ENCODE results near the gene SLC22A12. TPM values are rescaled to one million over a fixed set of nuclear protein-coding genes. Genes with fewer than 3 reads are reported as not detected.

The SLC22A12 gene
- total and polyA plus RNA-seq, 2 of the 8 experiments (the other 6 are each of a cell fraction or from before 2014, with no cell fraction given), result not detected

- no peak for TF ChIP-seq RNF2 (IDR thresholded peaks at IDR 0.05; ENCODE audit: borderline replicate concordance, low read depth, low read length, missing control alignments, poor library complexity, severe bottlenecking)
- no peak for TF ChIP-seq GTF2F1 (IDR thresholded peaks at IDR 0.05; ENCODE audit: borderline replicate concordance, low read depth, low read length)
- TF ChIP-seq RFX5 (IDR thresholded peaks at IDR 0.05; ENCODE audit: borderline replicate concordance, low read depth, low read length), result no peak
- TF ChIP-seq POLR2AphosphoS5 (IDR thresholded peaks at IDR 0.05; ENCODE audit: low read depth, low read length), result no peak
- TF ChIP-seq SP4 (IDR thresholded peaks at IDR 0.05; ENCODE audit: low read length), result no peak
- no peak for TF ChIP-seq BCL11A (IDR thresholded peaks at IDR 0.05; ENCODE audit: low read depth in 2 of 2, low read length in 2 of 2)
Observed at GRCh38 chr11:64580412-64580811, 10.6 kb upstream of the SLC22A12 start (continued).

All from H1 (cell line).